Peyer's patch (tissue), 4 donors: Measurements from ENCODE around the gene MYO3A.

Experiments
- POLR2A ChIP-seq, 2 donors: fragments of 450-650 bp; IDR thresholded peaks; one replicate each; pipeline ENCODE4 v1.5.1; 2017; ENCODE audit warnings: antibody characterized with exemption in 2 of 2, mild to moderate bottlenecking in 2 of 2, moderate library complexity in 2 of 2
- TF ChIP-seq, protein P1 (sequence below), 6 experiments: fragments of 450-650 bp in 4 of 6; fragments of 200-600 bp in 2 of 6; sonication (generic) in 1 of 6; IDR thresholded peaks; one replicate each; pipeline ENCODE4 v1.5.1; 2017 to 2019; ENCODE audit warnings: antibody characterized with exemption in 6 of 6, mild to moderate bottlenecking in 3 of 6, moderate library complexity in 1 of 6

DNA sequence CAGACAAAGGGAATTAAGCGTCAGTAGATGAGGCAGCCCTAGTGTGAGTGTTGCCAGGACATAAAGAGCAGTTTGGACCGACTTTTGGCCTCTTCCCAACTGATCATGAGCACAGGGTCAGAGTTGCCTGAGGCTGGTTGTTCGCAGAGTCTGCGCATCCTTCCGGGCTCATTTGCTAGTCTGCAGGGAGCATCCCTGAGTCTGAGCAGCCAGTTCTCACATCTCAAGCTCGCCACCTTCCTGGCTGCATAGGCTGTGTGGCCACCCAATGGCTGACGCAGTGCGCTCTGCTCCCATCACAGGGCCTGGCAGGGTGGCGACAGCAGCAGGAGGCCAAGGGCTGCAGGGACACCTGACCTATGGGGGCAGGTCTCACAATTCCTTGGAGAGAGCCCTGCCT is 287.5 kb downstream of the MYO3A start:
- TF ChIP-seq, protein P1, sequence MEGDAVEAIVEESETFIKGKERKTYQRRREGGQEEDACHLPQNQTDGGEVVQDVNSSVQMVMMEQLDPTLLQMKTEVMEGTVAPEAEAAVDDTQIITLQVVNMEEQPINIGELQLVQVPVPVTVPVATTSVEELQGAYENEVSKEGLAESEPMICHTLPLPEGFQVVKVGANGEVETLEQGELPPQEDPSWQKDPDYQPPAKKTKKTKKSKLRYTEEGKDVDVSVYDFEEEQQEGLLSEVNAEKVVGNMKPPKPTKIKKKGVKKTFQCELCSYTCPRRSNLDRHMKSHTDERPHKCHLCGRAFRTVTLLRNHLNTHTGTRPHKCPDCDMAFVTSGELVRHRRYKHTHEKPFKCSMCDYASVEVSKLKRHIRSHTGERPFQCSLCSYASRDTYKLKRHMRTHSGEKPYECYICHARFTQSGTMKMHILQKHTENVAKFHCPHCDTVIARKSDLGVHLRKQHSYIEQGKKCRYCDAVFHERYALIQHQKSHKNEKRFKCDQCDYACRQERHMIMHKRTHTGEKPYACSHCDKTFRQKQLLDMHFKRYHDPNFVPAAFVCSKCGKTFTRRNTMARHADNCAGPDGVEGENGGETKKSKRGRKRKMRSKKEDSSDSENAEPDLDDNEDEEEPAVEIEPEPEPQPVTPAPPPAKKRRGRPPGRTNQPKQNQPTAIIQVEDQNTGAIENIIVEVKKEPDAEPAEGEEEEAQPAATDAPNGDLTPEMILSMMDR (IDR thresholded peaks at IDR 0.05) = no peak
- no peak for TF ChIP-seq POLR2A (IDR thresholded peaks at IDR 0.05)
